NCI-H2227 treated with DMSO at 0.1 percent for 48 hours (cell line): ENCODE results near the gene SCN1B.
"Not testable (repeated sequence)": the region's sequence is repeated elsewhere in the genome, so short reads cannot be mapped to it uniquely, and the experiment has no call there.

Source experiments
- DNase-seq: peaks from one replicate; lab custom pipeline; 2025; lab: John Stamatoyannopoulos, UW

SCN1B gene

GRCh38 chr19:35017507-35017906, 12.8 kb upstream of the SCN1B start:
- DNase-seq = no peak

- DNase-seq = no peak
These were observed 11.9 kb upstream of the SCN1B start for GRCh38 chr19:35018379-35018778.

DNA sequence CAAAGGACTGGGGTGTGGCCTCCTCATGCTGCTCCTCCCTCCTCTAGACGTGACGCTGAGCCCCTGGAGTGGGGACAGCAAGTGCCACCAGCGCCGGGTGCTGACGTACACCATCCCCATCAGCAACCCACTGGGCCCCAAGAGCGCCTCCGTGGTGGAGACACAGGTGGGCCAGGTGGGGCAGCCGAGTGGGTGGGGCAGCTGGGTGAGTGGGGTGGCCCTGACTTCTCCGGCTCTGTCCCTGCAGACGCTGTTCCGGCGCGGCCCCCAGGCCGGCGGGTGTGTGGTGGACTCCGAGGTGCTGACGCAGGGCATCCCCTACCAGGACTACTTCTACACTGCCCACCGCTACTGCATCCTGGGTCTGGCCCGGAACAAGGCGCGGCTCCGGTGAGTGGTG, 11.1 kb upstream of the SCN1B start:
- no peak for DNase-seq

GRCh38 chr19:35021016-35021415, 9.3 kb upstream of the SCN1B start:
- no peak for DNase-seq

DNA sequence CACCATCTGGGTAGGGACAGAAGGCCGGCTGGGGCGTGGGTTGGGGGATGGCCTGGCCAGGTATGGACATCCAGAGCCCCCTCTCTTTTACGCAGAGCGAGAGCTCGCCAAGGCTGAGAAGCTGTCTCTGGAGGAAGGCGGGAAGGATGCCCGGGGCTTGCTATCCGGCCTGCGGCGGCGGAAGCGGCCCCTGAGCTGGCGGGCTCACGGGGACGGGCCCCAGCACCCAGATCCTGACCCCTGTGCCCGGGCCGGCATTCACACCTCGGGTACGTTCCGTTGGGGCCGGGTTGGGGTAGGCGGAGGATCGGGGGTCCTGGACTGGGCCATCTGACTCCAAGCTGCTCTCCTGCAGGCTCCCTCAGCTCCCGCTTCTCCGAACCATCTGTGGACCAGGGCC, 8.7 kb upstream of the SCN1B start:
- DNase-seq = no peak

DNA sequence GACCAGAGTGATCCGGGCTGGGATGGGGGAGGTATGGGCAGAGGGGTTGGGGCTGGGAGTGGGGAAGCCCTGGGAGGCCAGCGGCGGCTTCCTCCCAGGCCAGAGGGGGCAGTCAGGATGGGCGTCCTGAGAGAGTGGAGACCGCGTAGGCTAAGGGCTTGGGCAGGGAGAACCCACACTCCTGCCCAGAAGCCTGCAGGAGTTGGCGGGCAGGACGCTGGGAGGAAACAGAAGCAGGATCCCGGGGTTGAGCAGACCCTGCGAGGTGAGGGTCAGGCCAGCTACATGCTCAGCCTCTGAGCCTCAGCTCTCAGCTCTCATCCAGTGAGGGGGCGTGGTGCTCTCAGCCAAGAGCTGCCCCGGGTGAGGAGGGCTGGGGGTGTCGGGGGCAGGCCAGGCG, 7.8 kb upstream of the SCN1B start:
- no peak for DNase-seq

DNA sequence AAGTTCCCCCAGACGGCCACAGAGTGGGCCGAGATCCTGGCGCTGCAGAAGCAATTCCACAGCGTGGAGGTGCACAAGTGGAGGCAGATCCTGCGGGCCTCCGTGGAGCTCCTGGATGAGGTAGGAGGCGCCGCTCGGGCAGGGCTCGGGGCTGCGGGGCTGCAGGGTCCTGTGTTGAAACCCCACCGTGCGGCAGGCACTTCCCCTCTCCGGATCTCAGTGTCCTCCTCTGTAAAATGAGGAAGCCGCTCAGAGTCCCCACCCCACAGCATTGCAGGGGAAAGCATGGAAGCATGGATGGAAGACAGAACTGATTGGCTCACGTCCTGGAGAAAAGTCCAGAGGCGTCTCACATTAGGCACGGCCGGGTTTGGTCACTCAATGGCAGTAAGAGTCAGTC, 6.8 kb upstream of the SCN1B start:
- no peak for DNase-seq

DNA sequence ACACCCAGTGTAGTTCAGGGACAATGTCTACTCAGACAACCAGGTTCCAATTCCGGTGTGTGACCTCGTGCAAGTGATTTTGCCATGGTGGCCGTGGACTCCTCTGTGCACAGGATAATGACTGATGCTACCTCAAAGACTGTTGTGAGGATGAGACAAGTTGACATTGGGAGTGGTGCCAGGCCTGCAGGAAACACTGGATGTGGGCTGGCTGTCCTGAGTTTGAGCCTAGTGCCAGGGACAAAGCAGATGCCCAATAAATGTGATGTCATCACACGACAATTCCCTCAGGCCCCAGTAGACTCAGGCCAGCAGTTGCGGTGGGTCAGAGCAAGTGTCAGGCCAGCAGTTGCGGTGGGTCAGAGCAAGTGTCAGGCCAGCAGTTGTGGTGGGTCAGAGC, 6.2 kb upstream of the SCN1B start:
- DNase-seq = no peak

- DNase-seq = no peak
These were observed 4.3 kb upstream of the SCN1B start for GRCh38 chr19:35025969-35026368.

DNA sequence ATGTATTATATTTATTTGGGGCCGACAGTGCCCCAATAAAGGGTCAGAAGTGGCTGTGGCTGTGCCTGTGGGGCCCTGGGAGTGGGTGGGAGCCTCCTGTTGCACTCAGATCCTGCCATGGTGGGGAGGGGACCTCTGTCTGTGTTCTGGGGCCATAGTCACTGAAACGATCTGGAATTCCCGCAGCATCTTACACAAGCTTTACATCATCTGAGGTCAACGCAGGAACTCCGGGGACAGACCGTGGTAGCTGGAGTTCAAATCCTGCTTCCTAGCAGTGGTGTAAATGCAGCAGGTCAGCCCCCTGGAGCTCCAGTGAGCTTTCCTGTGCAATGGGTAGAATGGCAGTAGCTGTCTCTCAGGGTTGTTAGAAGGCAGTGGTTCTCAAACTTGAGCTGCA, 3.9 kb upstream of the SCN1B start:
- no peak for DNase-seq

- DNase-seq = no peak
These were observed 3.3 kb upstream of the SCN1B start for GRCh38 chr19:35027009-35027408.

DNA sequence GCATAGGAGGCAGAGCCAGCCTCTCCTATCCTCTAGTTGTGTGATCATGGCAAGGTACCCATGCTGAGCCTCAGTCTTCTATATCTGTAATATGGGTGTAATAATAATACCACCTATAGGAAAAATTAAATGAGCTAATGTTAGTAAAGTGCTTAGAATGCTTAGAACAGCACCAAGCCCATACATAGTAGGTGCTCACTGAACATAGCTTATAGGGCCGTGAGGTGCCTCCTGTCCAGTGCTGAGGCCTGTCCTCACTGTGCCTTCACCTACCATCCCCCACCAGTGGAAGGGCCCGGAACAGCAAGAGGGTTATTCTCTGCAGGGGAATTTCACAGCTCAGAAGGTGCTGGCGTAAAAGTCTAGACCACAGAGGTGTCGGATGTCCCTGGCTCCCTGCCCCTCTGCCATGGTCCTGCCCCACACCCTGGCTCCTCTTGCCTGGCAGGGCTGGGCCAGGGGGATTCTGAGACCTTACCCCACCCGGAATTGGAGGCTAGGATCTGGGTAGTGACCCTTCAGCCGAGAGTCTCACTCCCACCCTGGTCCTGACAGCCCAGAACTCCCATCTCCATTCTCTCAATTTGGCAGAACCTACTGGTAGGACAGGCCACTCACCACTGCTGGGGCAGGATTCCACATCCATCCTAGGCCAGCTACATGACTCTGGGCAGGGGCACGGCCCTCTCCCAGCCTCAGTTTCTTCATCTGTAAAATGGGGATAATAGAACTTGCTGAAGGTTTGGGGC, 2.2 kb upstream of the SCN1B start:
- no peak for DNase-seq

GRCh38 chr19:35028600-35028885, 1.7 kb upstream of the SCN1B start:
- not testable (repeated sequence) for DNase-seq

GRCh38 chr19:35029275-35029736, 964 bp upstream of the SCN1B start:
- not testable (repeated sequence) for DNase-seq

GRCh38 chr19:35029737-35030256, 473 bp upstream of the SCN1B start:
- DNase-seq = no peak

- DNase-seq = peak; percentile 81
These were observed 1.0 kb downstream of the SCN1B start for GRCh38 chr19:35031072-35031881.

GRCh38 chr19:35032356-35032865, 2.1 kb downstream of the SCN1B start:
- no peak for DNase-seq

DNA sequence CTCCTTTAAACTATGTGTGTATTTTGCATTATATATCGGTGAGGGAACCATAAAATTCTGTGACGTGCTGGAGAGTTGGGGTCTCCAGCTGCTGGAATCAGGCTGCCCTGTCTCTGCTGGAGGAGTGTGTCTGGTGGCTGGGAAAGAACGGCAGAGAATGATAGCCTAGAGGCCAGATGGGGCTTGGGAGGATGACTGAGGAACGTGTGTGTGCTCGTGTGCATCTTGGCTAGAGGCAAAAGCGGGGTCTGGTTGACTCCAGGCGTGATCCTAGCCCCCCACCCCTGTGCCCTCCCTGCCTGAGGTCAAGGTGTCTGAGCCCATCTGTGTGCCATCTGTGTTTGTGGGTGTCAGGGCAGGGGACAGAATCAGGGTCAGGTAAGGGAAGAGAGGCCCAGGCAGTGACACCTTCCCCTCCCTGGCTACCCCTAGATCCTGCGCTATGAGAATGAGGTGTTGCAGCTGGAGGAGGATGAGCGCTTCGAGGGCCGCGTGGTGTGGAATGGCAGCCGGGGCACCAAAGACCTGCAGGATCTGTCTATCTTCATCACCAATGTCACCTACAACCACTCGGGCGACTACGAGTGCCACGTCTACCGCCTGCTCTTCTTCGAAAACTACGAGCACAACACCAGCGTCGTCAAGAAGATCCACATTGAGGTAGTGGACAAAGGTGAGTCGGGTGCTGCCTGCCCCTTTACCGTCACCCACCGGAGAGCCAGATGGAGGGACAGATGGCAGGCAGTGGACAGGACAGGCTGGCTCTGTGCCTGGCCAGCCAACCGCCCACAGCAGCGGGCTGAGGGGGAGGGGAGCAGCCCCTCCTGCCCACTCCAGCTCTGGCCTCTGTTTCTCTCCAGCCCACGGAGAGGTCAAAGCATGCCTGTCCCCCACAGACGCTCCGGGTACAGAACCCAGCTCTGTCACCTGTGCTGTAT, 3.1 kb downstream of the SCN1B start:
- DNase-seq = no peak

DNA sequence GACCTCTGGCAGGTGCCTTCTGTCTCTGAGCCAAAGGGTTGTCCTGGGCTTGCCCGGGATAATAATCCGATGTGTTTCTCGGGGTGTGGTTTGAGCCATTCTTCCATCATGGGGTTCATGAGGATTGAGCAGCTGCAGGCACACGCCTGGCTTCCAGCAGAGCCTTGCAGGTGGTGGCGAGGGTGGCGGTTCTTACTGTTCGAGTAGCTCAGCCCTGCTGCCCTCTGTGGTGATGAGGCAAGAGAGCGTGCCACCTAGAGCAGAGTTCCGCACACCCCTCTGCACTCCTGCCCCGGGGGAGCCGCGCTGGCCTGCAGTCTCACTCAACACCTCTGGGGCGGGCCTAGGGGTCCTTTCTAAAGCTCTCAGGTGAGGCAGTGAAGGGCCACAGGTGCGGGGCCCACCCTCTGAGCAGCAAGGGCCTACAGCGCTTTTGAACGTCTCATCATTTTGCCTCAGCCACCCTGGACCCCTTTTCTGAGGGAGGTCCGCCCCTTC, 3.8 kb downstream of the SCN1B start:
- DNase-seq = no peak

GRCh38 chr19:35034588-35035382, 4.5 kb downstream of the SCN1B start:
- DNase-seq = no peak
